ENCODE measurements around the gene CSGALNACT2. TPM values are rescaled to one million over a fixed set of nuclear protein-coding genes. Genes with fewer than 3 reads are reported as not detected.

CSGALNACT2 gene
- total and polyA plus RNA-seq, 2 donors (not counting 1 experiment from before 2014, with no cell fraction given), result 10.9 to 24.0 TPM

- no peak for DNase-seq
- Histone ChIP-seq H3K79me2 (ENCODE audit: control insufficient read depth, insufficient read depth, low read length) (no peaks in the 10 kb centered on the region), H3K9me3 (ENCODE audit: control extremely low read depth in 1 of 3, control insufficient read depth in 2 of 3, insufficient read depth in 1 of 3, low read length in 2 of 3) (no peaks in the 10 kb centered on the region), H4K20me1 (ENCODE audit: control insufficient read depth, insufficient read depth, low read length, poor library complexity, severe bottlenecking) (no peaks in the 10 kb centered on the region), H3K4me2 (replicated peaks; ENCODE audit: low read depth, low read length, poor library complexity, severe bottlenecking) (peak overlapping the region; percentile 79), H3K36me3 (replicated peaks in 1 of 2; ENCODE audit: control extremely low read depth in 1 of 2, control insufficient read depth in 1 of 2, extremely low read depth in 1 of 2, insufficient read depth in 2 of 2, low read length in 1 of 2) (no peaks in the 10 kb centered on the region), H3K4me3 (ENCODE audit: control extremely low read depth in 1 of 5, extremely low read depth in 1 of 5, insufficient read depth in 1 of 5, low read depth in 2 of 5, low read length in 4 of 5) (peak overlapping the region in 3 of 5 experiments; percentile 37 to 43 (median 41)), H3K9ac (ENCODE audit: low read length) (peak overlapping the region; percentile 35), H3K4me1 (ENCODE audit: control insufficient read depth in 2 of 2, insufficient read depth in 2 of 2, low read length in 2 of 2) (peaks cover 25 to 31% of the 10 kb centered on the region in 2 donors), H3K27me3 (replicated peaks in 1 of 4; ENCODE audit: control extremely low read depth in 1 of 4, control insufficient read depth in 3 of 4, insufficient read depth in 4 of 4, low read length in 3 of 4) (peaks cover 0 to 36% (median 6%) of the 10 kb centered on the region in 4 experiments), H2AFZ (ENCODE audit: insufficient read depth, low read depth, low read length, poor library complexity, severe bottlenecking) (peak overlapping the region; percentile 51), H3K27ac (ENCODE audit: low read length in 2 of 2) (no peak overlapping the region)
- peaks cover 32% of the 10 kb centered on the region for H3K4me1 Mint-ChIP-seq
- H3K9me3 Mint-ChIP-seq (ENCODE audit: insufficient read depth), result no peaks in the 10 kb centered on the region
- POLR2A ChIA-PET, result no interaction called here
- peaks cover 43% of the 10 kb centered on the region for H3K27me3 Mint-ChIP-seq
- H3K27ac Mint-ChIP-seq, result no peak overlapping the region
- CTCF ChIA-PET, result no interaction called here
- 3% methylated on average over 99 of the region's 99 CpGs for WGBS (ENCODE audit: insufficient coverage)
- intact Hi-C loops (cut with micrococcal nuclease), result no loop called here
- no peak for TF ChIP-seq EZH2 (IDR thresholded peaks at IDR 0.05; ENCODE audit: borderline replicate concordance, insufficient read depth, low read depth, low read length, poor library complexity, severe bottlenecking)
- TF ChIP-seq CTCF (IDR thresholded peaks at IDR 0.05), result no peak
- peak overlapping the region; percentile 66 for H3K4me3 Mint-ChIP-seq
- ATAC-seq (ENCODE audit: low read depth), result no peak
These were observed 91.2 kb downstream of the CSGALNACT2 start for GRCh38 chr10:43229208-43230061.

Measured in B cell (primary cell).